ENCODE data around the gene NTNG1.
"Not testable (repeated sequence)": the region's sequence is repeated elsewhere in the genome, so short reads cannot be mapped to it uniquely, and the experiment has no call there.

NTNG1 gene

DNA sequence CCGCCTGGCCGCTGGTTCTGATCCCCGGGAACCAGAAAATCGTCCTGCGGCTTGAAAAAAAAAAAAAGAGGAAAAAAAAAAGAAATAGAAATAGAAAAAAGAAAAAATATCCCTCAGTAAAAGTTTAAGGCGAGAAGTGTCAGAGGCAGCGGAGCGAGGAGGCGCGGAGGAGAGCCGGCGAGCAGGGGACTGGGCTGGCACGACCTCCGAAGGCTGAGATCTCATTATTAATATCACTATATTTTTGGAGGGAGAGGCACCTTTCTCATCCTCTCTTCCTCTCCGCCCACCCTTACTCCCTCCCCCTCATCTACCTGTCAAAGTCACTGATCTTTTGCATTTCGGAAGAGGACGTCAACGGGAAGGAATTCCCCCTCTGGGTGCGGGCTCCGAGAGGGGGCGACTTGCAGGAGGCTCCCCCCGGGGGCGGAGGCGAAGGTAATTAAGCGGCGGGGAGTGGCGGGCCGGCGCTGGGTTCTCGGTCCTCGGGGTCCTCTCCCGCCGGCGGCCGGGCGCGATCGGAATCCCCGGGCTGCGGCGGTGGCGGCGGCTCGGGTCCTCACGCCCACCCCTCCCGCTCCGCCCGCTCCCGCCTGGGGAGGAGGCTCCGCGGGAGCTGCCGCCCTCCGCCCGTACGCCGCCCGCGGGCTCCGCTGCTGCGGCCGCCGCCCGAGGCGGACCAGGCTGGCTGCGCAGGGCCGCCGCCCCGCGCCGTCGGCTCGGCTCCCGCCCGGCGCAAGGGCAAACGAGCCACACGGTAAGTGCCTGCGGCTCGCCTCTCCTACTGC lies at the start of gene NTNG1:
TSS of gene NTNG1 (plus strand) at position 337 of the 788 bp plus-strand sequence.
- Mint-ChIP-seq H3K27me3 (peaks cover 61% of the 10 kb centered on the region), H3K9me3 (no peaks in the 10 kb centered on the region), H3K27ac (no peak within 1 kb of the TSS), H3K36me3 (ENCODE audit: low read depth) (no peaks in the 10 kb centered on the region), H3K4me1 (ENCODE audit: low read depth) (peaks cover 18% of the 10 kb centered on the region), H3K4me3 (peak within 1 kb of the TSS; percentile 66)
- intact Hi-C loops (cut with micrococcal nuclease): no loop called here

DNA sequence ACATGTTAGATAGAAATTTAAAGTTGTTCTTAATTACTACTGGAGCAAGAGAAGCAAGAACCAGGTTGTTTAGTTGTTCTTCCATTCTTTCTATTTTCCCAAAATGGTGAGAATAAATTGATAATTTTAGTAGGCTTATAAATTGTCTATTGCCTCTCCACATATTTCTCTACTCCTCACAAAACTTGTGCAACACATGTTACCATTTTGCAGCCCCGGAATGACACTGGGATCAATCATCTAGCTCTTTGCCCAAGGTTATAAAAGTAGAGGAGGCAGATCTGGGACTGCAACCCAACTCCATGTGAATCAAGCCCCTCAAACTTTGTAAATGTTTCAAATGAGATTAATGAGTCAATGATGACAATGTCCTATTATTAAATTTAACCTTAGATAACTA lies 49.4 kb upstream of the NTNG1 start:
- Mint-ChIP-seq H3K4me3 (no peak overlapping the region), H3K27me3 (no peaks in the 10 kb centered on the region), H3K4me1 (ENCODE audit: low read depth) (no peaks in the 10 kb centered on the region), H3K9me3 (no peaks in the 10 kb centered on the region), H3K36me3 (ENCODE audit: low read depth) (no peaks in the 10 kb centered on the region), H3K27ac (no peak overlapping the region)
- intact Hi-C loops (cut with micrococcal nuclease): no loop called here

DNA sequence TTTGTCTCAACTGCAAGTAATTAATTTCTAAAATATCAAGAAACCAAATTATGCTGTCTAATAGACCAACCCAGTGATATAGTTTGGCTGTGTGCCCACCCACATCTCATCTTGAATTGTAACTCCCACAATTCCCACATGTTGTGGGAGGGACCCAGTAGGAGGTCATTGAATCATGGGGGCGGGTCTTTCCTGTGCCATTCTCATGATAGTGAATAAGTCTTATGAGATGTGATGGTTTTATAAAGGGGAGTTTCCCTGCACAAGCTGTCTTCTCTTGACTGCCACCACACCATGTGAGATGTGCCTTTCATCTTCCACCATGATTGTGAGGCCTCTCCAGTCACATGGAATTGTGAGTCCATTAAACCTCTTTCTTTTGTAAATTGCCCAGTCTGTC lies 47.4 kb upstream of the NTNG1 start:
- H3K27ac Mint-ChIP-seq; H3K9me3 Mint-ChIP-seq; H3K36me3 Mint-ChIP-seq (ENCODE audit: low read depth); H3K27me3 Mint-ChIP-seq; intact Hi-C loops (cut with micrococcal nuclease); H3K4me1 Mint-ChIP-seq (ENCODE audit: low read depth); H3K4me3 Mint-ChIP-seq: not testable (repeated sequence)

DNA sequence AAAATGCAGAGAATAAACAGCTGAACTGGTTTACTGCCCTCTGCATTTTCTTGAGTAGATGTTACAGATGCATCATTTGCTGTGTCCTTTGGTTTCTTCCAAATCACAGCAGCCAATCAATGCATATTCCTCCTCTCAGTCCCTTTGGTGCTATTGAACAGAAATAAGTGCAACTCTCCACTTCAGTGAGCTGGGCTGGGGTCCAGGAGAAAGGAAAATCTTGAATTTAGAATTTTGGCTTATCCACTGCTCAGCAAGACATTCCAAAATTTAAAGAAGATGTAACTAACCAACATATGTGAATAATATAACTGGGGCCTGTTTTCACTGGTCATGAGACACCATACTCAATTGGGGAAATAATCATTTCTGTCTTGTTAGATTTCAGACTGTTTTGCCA lies 45.2 kb upstream of the NTNG1 start:
- no peak overlapping the region for H3K27ac Mint-ChIP-seq
- H3K36me3 Mint-ChIP-seq (ENCODE audit: low read depth): no peaks in the 10 kb centered on the region
- H3K4me3 Mint-ChIP-seq: no peak overlapping the region
- intact Hi-C loops (cut with micrococcal nuclease): no loop called here
- H3K27me3 Mint-ChIP-seq: no peaks in the 10 kb centered on the region
- H3K4me1 Mint-ChIP-seq (ENCODE audit: low read depth): no peaks in the 10 kb centered on the region
- peaks cover 9% of the 10 kb centered on the region for H3K9me3 Mint-ChIP-seq

DNA sequence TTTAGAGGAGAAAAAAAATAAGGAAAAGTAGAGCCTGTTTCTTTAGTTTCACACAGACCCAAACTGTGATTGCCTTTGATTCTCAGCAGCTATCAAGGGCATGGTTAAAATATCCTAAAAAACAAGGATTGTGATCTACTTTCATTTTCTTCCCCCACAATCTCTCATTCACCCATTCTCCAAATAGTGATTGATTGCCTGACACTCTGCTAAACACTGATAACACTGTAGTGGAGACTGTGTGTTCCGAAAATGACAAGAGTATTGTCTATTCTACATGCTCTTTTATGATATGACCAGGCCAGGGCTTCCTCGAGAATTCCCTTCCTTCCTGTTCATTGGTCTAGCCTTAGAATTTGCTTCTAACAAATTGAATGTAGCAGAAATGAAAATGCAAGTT lies 44.1 kb upstream of the NTNG1 start:
- no peak overlapping the region for H3K27ac Mint-ChIP-seq
- no peaks in the 10 kb centered on the region for H3K27me3 Mint-ChIP-seq
- intact Hi-C loops (cut with micrococcal nuclease): no loop called here
- H3K36me3 Mint-ChIP-seq (ENCODE audit: low read depth): no peaks in the 10 kb centered on the region
- H3K4me3 Mint-ChIP-seq: no peak overlapping the region
- peaks cover 9% of the 10 kb centered on the region for H3K9me3 Mint-ChIP-seq
- H3K4me1 Mint-ChIP-seq (ENCODE audit: low read depth): no peaks in the 10 kb centered on the region

DNA sequence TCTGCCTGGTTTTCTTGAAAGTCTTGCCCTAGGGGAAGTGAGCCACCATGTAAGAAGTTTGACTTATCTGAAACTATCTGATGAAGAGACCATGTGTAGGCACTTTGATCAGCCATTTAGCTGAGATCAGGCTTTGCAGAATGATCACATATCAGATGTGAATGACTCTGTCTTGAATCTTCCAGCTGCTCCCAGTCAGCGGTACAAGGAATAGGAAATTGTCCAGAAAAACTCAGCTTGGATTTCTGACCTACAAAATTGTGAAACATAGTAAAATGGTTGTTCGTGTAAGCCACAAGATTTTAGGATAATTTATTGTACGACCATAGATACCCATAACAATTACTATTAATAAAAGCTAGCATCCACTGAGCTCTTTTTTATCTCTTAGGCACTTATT lies 41.9 kb upstream of the NTNG1 start:
- H3K27ac Mint-ChIP-seq: no peak overlapping the region
- no peaks in the 10 kb centered on the region for H3K27me3 Mint-ChIP-seq
- H3K4me1 Mint-ChIP-seq (ENCODE audit: low read depth): no peaks in the 10 kb centered on the region
- intact Hi-C loops (cut with micrococcal nuclease): no loop called here
- no peaks in the 10 kb centered on the region for H3K36me3 Mint-ChIP-seq (ENCODE audit: low read depth)
- H3K4me3 Mint-ChIP-seq: no peak overlapping the region
- peaks cover 9% of the 10 kb centered on the region for H3K9me3 Mint-ChIP-seq

DNA sequence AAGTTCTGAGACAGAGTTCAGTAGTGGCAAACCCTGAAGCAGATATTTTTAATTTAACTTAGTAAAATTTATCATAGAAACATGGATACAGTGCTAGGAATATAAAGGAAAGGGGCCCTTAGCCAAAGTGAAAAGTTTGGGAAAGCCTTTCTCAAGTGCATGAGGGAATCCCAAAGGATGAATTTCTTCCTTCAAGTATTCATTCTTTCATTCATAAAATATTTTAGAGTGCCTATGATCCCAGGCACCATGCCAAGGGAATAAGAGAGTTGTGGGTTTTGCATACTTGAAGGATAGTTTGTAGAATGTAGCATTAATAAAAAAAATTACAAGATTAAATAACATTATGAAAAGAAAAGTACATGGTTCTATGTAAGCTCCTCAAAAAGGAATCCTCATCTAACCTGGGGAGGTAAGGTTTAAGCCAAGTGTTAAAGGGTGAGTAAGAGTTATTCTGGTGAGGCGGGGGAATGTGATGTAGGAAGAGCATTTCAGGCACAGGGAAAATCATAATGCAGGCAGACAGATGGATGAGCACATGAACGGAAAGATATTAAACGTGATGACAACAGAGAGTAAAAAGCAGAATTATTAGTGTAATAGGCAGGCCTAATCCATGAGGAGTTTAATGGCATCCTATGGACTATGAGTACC lies 40.4 kb upstream of the NTNG1 start:
- intact Hi-C loops (cut with micrococcal nuclease): no loop called here
- H3K27me3 Mint-ChIP-seq: no peaks in the 10 kb centered on the region
- H3K27ac Mint-ChIP-seq: no peak overlapping the region
- no peaks in the 10 kb centered on the region for H3K36me3 Mint-ChIP-seq (ENCODE audit: low read depth)
- no peaks in the 10 kb centered on the region for H3K4me1 Mint-ChIP-seq (ENCODE audit: low read depth)
- H3K9me3 Mint-ChIP-seq: peaks cover 9% of the 10 kb centered on the region
- H3K4me3 Mint-ChIP-seq: no peak overlapping the region

DNA sequence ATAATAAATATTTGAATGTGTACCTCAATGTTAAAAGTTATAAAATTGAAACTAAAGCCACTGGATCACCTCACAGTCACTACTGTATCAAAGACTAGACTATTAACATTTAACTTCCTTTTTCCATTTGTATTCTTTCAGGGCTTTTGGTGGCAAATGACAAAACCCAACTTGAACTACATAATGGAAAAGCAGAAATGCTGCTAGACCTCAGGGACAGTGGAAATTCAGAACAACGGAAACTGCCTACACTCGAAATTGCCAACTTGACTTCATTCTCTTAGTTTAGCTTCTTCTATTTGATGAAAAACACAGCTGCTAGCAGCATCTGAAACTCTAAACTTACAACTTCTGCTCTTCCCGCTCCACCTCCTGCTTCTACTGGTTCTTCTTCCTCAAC lies 34.9 kb upstream of the NTNG1 start:
- H3K27ac Mint-ChIP-seq: no peak overlapping the region
- intact Hi-C loops (cut with micrococcal nuclease): no loop called here
- no peaks in the 10 kb centered on the region for H3K36me3 Mint-ChIP-seq (ENCODE audit: low read depth)
- no peak overlapping the region for H3K4me3 Mint-ChIP-seq
- H3K4me1 Mint-ChIP-seq (ENCODE audit: low read depth): no peaks in the 10 kb centered on the region
- H3K27me3 Mint-ChIP-seq: no peaks in the 10 kb centered on the region
- H3K9me3 Mint-ChIP-seq: no peaks in the 10 kb centered on the region

DNA sequence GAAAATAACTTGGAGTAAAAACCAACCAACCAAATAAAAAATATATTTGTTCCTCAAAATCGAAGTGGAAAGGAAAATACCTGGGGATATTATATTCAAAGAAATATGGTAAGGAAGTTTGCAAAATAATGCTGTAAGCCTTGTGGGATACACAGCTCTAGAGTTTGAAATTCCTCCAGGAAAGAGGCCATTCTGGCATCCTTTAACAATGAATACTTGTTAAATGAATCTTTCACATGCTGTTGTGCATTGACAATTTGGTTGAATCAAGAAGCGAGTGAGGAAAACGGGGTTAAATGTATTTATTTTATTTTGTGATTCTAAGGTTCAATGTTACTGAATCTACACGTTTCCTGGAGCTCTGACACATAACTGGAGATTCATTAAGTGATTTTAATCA lies 30.5 kb upstream of the NTNG1 start:
- no peaks in the 10 kb centered on the region for H3K9me3 Mint-ChIP-seq
- H3K4me3 Mint-ChIP-seq: no peak overlapping the region
- no peak overlapping the region for H3K27ac Mint-ChIP-seq
- no peaks in the 10 kb centered on the region for H3K4me1 Mint-ChIP-seq (ENCODE audit: low read depth)
- H3K36me3 Mint-ChIP-seq (ENCODE audit: low read depth): no peaks in the 10 kb centered on the region
- no peaks in the 10 kb centered on the region for H3K27me3 Mint-ChIP-seq
- intact Hi-C loops (cut with micrococcal nuclease): no loop called here

DNA sequence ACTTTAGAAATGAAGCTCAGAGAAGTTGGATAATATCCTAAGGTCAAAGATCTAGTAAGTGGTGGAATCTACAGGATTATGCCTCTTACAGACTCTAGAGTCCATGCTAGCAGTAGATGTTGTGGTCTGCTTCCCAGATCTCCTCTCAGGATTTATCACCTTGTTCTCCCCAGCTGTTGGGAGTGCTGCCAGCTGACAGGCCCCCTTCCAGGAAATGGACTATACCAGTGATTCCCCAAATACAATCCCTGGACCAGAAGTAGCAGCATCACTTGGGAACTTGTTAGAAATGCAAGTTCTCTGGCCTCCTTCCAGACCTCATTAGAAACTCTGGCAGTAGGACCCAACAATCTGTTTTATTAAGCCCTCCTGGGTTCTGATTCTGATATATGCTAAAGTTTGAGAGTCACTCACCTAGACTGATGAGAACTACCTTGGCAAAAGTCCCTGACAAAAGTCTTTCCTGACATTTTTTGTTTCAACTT lies 24.5 kb upstream of the NTNG1 start:
- Mint-ChIP-seq H3K27ac (no peak overlapping the region), H3K36me3 (ENCODE audit: low read depth) (no peaks in the 10 kb centered on the region), H3K4me1 (ENCODE audit: low read depth) (no peaks in the 10 kb centered on the region), H3K27me3 (no peaks in the 10 kb centered on the region), H3K9me3 (no peaks in the 10 kb centered on the region), H3K4me3 (no peak overlapping the region)
- intact Hi-C loops (cut with micrococcal nuclease): no loop called here

DNA sequence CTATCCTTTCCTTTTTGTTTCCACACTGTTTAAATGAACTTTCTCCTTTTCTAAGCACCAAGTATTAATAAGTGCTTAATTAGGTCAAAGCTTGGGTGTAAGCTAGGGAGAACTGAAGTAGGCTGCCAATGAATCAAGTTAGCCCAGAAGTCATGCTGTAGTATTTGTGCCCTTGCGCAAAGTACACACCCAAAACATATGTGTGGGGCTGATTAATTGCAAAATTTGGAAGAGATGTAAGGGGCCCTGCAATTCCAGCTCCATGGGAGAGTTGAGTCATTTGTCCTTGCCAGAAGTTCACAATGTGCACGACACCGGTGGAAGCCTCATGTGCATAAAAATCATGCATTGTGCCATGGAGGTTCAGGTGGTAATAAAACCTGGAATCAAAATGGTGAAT lies 18.6 kb upstream of the NTNG1 start:
- H3K36me3 Mint-ChIP-seq (ENCODE audit: low read depth): no peaks in the 10 kb centered on the region
- no peak overlapping the region for H3K4me3 Mint-ChIP-seq
- H3K9me3 Mint-ChIP-seq: no peaks in the 10 kb centered on the region
- no peaks in the 10 kb centered on the region for H3K27me3 Mint-ChIP-seq
- H3K27ac Mint-ChIP-seq: no peak overlapping the region
- H3K4me1 Mint-ChIP-seq (ENCODE audit: low read depth): no peaks in the 10 kb centered on the region
- intact Hi-C loops (cut with micrococcal nuclease): no loop called here

DNA sequence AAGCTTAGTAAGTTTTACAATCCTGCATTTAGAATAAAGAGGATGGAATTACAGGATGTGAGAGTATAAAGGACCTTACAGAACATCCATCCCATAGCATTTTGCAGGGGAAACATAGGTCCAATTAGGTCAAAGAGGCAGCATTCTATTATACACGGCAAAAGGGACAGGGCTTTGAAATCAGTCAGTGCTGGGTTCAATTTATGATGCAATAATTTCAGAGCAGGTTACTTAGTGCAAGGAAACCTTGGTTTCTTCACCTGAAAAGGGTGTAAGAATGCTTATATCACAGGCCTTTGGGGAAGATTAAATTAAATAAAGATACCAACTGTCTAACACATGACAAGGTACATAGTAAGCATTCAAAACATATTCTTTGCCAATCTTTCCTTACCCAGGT lies 17.1 kb upstream of the NTNG1 start:
- Mint-ChIP-seq H3K4me3 (no peak overlapping the region), H3K9me3 (no peaks in the 10 kb centered on the region), H3K27me3 (no peaks in the 10 kb centered on the region), H3K36me3 (ENCODE audit: low read depth) (no peaks in the 10 kb centered on the region), H3K27ac (no peak overlapping the region), H3K4me1 (ENCODE audit: low read depth) (no peaks in the 10 kb centered on the region)
- intact Hi-C loops (cut with micrococcal nuclease): no loop called here

DNA sequence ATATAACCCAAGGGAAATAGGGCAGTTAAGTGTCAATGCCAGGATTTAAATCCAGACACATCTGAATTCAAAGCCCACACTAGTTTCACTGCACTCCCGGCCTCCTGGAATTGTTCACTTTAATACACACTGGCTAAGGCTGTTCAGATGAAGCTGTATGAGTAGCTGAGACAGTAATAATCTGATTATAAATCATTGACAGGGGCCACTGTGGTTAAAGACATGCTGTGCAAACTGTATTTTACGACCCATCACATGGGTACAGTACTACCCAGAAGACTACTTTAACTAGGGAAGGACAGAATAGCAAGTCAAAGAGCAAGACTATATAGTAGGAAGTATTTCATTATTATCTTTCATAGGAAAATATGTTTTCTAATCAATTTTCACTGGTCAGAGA lies 16.1 kb upstream of the NTNG1 start:
- H3K9me3 Mint-ChIP-seq: no peaks in the 10 kb centered on the region
- no peaks in the 10 kb centered on the region for H3K4me1 Mint-ChIP-seq (ENCODE audit: low read depth)
- H3K36me3 Mint-ChIP-seq (ENCODE audit: low read depth): no peaks in the 10 kb centered on the region
- H3K27ac Mint-ChIP-seq: no peak overlapping the region
- intact Hi-C loops (cut with micrococcal nuclease): no loop called here
- H3K4me3 Mint-ChIP-seq: no peak overlapping the region
- no peaks in the 10 kb centered on the region for H3K27me3 Mint-ChIP-seq

DNA sequence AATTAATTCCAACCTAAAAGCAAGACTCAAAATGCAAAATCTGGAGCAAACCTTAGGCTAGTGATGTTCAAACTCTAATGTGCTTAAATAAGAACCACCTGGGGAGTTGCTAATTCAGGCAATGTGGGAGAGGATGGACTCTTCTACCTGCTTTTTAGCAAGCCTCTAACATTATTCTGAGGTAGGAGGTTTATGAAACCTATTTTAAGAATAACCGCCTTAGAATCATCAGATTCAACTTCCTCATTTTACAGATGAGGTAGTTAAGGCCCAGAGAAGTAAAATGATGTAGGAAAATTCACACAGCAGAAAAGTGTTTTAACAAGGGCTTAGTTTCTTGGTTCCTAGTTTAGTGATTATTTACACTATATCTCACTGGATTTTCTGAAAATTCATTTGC lies 8.6 kb upstream of the NTNG1 start:
- intact Hi-C loops (cut with micrococcal nuclease): no loop called here
- Mint-ChIP-seq H3K4me1 (ENCODE audit: low read depth) (no peaks in the 10 kb centered on the region), H3K27me3 (peaks cover 2% of the 10 kb centered on the region), H3K36me3 (ENCODE audit: low read depth) (no peaks in the 10 kb centered on the region), H3K27ac (no peak overlapping the region), H3K9me3 (no peaks in the 10 kb centered on the region), H3K4me3 (no peak overlapping the region)

DNA sequence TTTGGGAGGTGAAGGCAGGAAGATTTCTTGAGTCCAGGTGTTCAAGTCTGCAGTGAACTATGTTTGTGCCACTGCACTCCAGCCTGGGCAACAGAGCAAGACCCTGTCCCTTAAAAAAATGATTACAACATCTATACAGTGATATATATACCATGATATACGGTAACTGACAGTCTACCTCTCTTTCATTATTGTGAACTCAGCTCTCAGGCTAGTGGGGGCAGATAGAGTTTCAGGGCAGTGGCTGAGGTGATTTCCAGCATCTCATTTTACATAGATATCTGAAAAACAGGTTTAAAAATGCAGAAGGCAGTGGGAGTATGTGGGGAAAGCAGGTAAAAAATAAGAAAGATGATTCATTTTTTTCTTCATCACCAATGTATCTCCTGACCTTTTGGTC lies 8.1 kb upstream of the NTNG1 start:
- no peak overlapping the region for H3K27ac Mint-ChIP-seq

More for the DNA sequence above, 8.1 kb upstream of the NTNG1 start:
- Mint-ChIP-seq H3K27me3 (peaks cover 6% of the 10 kb centered on the region), H3K4me1 (ENCODE audit: low read depth) (no peaks in the 10 kb centered on the region), H3K9me3 (no peaks in the 10 kb centered on the region), H3K4me3 (no peak overlapping the region), H3K36me3 (ENCODE audit: low read depth) (no peaks in the 10 kb centered on the region)
- intact Hi-C loops (cut with micrococcal nuclease): no loop called here

Data from dendritic cell treated with granulocyte-macrophage colony-stimulating factor and Interleukin-4, amounts not matched to agents 40 ng/mL and 50 ng/mL, for 4 days (primary cell).